H9 (cell line): ENCODE measurements around the gene SCLY. TPM values are rescaled to one million over a fixed set of nuclear protein-coding genes. Genes with fewer than 3 reads are reported as not detected.

Experiments
- DNase-seq: peaks from one replicate; pipeline ENCODE4 v3.0.0-alpha.2; 2017
- H2AFZ ChIP-seq: one replicate; pipeline ENCODE4 v1.6.1; 2013; ENCODE audit warnings: mild to moderate bottlenecking, low read length, control low read depth, moderate library complexity
- H2AK5ac ChIP-seq: 2 replicates; pipeline ENCODE4 v1.6.1; 2013; ENCODE audit warnings: low read length, control low read depth, mixed read lengths; ENCODE audit not compliant: insufficient read length
- H2BK120ac ChIP-seq: one replicate; pipeline ENCODE4 v1.6.1; 2013; ENCODE audit warnings: low read depth, mild to moderate bottlenecking, low read length, control low read depth, inconsistent platforms; ENCODE audit not compliant: poor library complexity, severe bottlenecking
- H2BK12ac ChIP-seq: 2 replicates; pipeline ENCODE4 v1.6.1; 2013; ENCODE audit warnings: low read length, control low read depth, mixed read lengths, low read depth; ENCODE audit not compliant: insufficient read length
- H2BK15ac ChIP-seq: 2 replicates; pipeline ENCODE4 v1.6.1; 2013; ENCODE audit warnings: low read depth, low read length, control low read depth
- H2BK20ac ChIP-seq: one replicate; pipeline ENCODE4 v1.6.1; 2013; ENCODE audit warnings: low read depth, mild to moderate bottlenecking, low read length, control low read depth, inconsistent platforms; ENCODE audit not compliant: poor library complexity, severe bottlenecking
- H2BK5ac ChIP-seq: 2 replicates; pipeline ENCODE4 v1.6.1; 2013; ENCODE audit warnings: low read length, control low read depth, mixed read lengths; ENCODE audit not compliant: insufficient read length
- H3K14ac ChIP-seq: 2 replicates; pipeline ENCODE4 v1.6.1; 2013; ENCODE audit warnings: low read length, control low read depth; ENCODE audit not compliant: insufficient read depth
- H3K18ac ChIP-seq: 2 replicates; pipeline ENCODE4 v1.6.1; 2013; ENCODE audit warnings: low read depth, mild to moderate bottlenecking, mixed read lengths, low read length, control low read depth; ENCODE audit not compliant: insufficient read length
- H3K23ac ChIP-seq: 2 replicates; pipeline ENCODE4 v1.6.1; 2013; ENCODE audit warnings: low read length, control low read depth, mixed read lengths, low read depth; ENCODE audit not compliant: insufficient read length
- H3K23me2 ChIP-seq: 2 replicates; pipeline ENCODE4 v1.6.1; 2013; ENCODE audit warnings: low read depth, mild to moderate bottlenecking, mixed read lengths, low read length, control low read depth; ENCODE audit not compliant: insufficient read length, poor library complexity, severe bottlenecking
- H3K27ac ChIP-seq: 2 replicates; pipeline ENCODE4 v1.5.1; 2013; ENCODE audit warnings: low read length, control low read depth, mixed read lengths, low read depth; ENCODE audit not compliant: insufficient read length
- H3K27me3 ChIP-seq: 2 replicates; pipeline ENCODE4 v1.6.1; 2013; ENCODE audit warnings: low read length, control low read depth, inconsistent platforms; ENCODE audit not compliant: insufficient read depth
- H3K4ac ChIP-seq: 2 replicates; pipeline ENCODE4 v1.6.1; 2013; ENCODE audit warnings: low read depth, mild to moderate bottlenecking, control low read depth, inconsistent platforms, low read length, moderate library complexity
- H3K4me1 ChIP-seq: 2 replicates; pipeline ENCODE4 v1.6.1; 2013; ENCODE audit warnings: low read length, control low read depth, inconsistent platforms; ENCODE audit not compliant: insufficient read depth
- H3K4me2 ChIP-seq: 2 replicates; pipeline ENCODE4 v1.6.1; 2013; ENCODE audit warnings: low read length, control low read depth, mixed read lengths; ENCODE audit not compliant: insufficient read length, insufficient read depth
- H3K56ac ChIP-seq: 2 replicates; pipeline ENCODE4 v1.6.1; 2013; ENCODE audit warnings: low read depth, mild to moderate bottlenecking, mixed read lengths, low read length, control low read depth; ENCODE audit not compliant: insufficient read length
- H3K79me1 ChIP-seq: 2 replicates; pipeline ENCODE4 v1.6.1; 2013; ENCODE audit warnings: low read depth, mild to moderate bottlenecking, moderate library complexity, low read length, control low read depth, inconsistent platforms; ENCODE audit not compliant: insufficient read depth, poor library complexity, severe bottlenecking
- H3K79me2 ChIP-seq: 2 replicates; pipeline ENCODE4 v1.6.1; 2013; ENCODE audit warnings: low read length, control low read depth, inconsistent platforms; ENCODE audit not compliant: insufficient read depth
- H3K9ac ChIP-seq: 2 replicates; pipeline ENCODE4 v1.6.1; 2013; ENCODE audit warnings: low read length, control low read depth, mixed read lengths; ENCODE audit not compliant: insufficient read length; ENCODE audit errors: extremely low read depth
- H3K9me3 ChIP-seq: one replicate; pipeline ENCODE4 v1.6.1; 2013; ENCODE audit warnings: low read depth, low read length, inconsistent platforms; ENCODE audit not compliant: control insufficient read depth
- H3T11ph ChIP-seq: one replicate; pipeline ENCODE4 v1.6.1; 2013; ENCODE audit warnings: mild to moderate bottlenecking, low read length, control low read depth, inconsistent platforms
- H4K20me1 ChIP-seq: one replicate; pipeline ENCODE4 v1.6.1; 2013; ENCODE audit not compliant: control insufficient read depth, insufficient read length, insufficient read depth
- H4K5ac ChIP-seq: 2 replicates; pipeline ENCODE4 v1.6.1; 2013; ENCODE audit warnings: low read depth, mild to moderate bottlenecking, mixed read lengths, low read length, control low read depth; ENCODE audit not compliant: insufficient read length
- H4K8ac ChIP-seq: replicated peaks from 2 replicates; pipeline ENCODE4 v1.6.1; 2013; ENCODE audit warnings: low read length, control low read depth, mixed read lengths, low read depth; ENCODE audit not compliant: insufficient read length
- H4K91ac ChIP-seq: 2 replicates; pipeline ENCODE4 v1.6.1; 2013; ENCODE audit warnings: low read depth, mild to moderate bottlenecking, moderate library complexity, mixed read lengths, low read length, control low read depth; ENCODE audit not compliant: insufficient read length
- H3K27ac Mint-ChIP-seq, 3 experiments: 2 replicates in 2 of 3; 3 replicates in 1 of 3; pipeline ENCODE4 v1.8.0; 2020 to 2021; ENCODE audit warnings: mixed read lengths in 3 of 3, mild to moderate bottlenecking in 1 of 3, moderate library complexity in 1 of 3
- H3K27me3 Mint-ChIP-seq: 2 replicates; pipeline ENCODE4 v1.8.0; 2021; ENCODE audit warnings: low read depth, mild to moderate bottlenecking, moderate library complexity, mixed read lengths
- H3K36me3 Mint-ChIP-seq, 3 experiments: 2 replicates in 2 of 3; 3 replicates in 1 of 3; pipeline ENCODE4 v1.8.0; 2020 to 2021; ENCODE audit warnings: low read depth in 3 of 3, mixed read lengths in 3 of 3; ENCODE audit not compliant: insufficient read depth in 1 of 3
- H3K4me1 Mint-ChIP-seq, 2 experiments: 2 replicates each; pipeline ENCODE4 v1.8.0; 2020; ENCODE audit warnings: mixed read lengths in 2 of 2
- H3K4me3 Mint-ChIP-seq, 2 experiments: 2 replicates in 1 of 2; 3 replicates in 1 of 2; pipeline ENCODE4 v1.8.0; 2020 to 2021; ENCODE audit warnings: mild to moderate bottlenecking in 2 of 2, mixed read lengths in 2 of 2, moderate library complexity in 1 of 2
- H3K9me3 Mint-ChIP-seq, 2 experiments: 2 replicates in 1 of 2; 3 replicates in 1 of 2; pipeline ENCODE4 v1.8.0; 2020; ENCODE audit warnings: mild to moderate bottlenecking in 2 of 2, mixed read lengths in 2 of 2, moderate library complexity in 1 of 2
- WGBS: extraction: QIAGEN DNeasy Blood & Tissue Kit; methylation state at CpG from one replicate; pipeline ENCODE4 v1.1.7; 2013; ENCODE audit warnings: missing lambda C conversion rate, low lambda C conversion rate, mixed read lengths; ENCODE audit not compliant: insufficient read length; ENCODE audit errors: extremely low coverage; 5-methylcytosine and 5-hydroxymethylcytosine counted together
- total RNA-seq: library from RNA; stranded (reverse); gene quantifications from 2 replicates; pipeline ENCODE4 v1.2.1, GENCODE V29; 2021
- TF ChIP-seq, protein P1 (sequence below): fragments of 200-600 bp; sonication (generic); conservative IDR thresholded peaks from 3 replicates; pipeline ENCODE4 v1.8.0; 2021; ENCODE audit warnings: antibody characterized with exemption, mild to moderate bottlenecking

SCLY gene
- total RNA-seq, 1 experiment from 2014 or later: 55.3 TPM

DNA sequence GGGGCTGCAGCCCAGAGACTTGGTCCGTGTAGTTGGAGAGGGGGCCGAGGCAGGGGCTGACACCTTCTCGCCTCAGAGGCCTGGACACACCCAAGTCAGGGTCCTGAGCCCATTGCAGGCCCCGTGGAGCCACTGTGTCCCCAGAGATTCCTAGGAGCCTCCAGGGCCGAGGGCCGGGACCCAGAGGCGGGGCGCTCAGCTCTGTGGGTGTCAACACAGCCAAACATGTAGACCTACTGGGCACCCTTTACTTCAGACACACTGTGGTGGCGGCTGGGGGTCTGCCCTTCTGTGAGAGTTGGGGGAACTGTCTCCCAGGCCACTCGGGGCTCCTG lies 38.9 kb downstream of the SCLY start:
- Mint-ChIP-seq H3K27ac (no peak overlapping the region), H3K27me3 (no peaks in the 10 kb centered on the region; the same call in none of the 2 replicates), H3K4me1 (peaks cover 26 to 33% of the 10 kb centered on the region in 2 experiments), H3K36me3 (peaks cover 7 to 10% (median 9%) of the 10 kb centered on the region in 3 experiments; a peak in 6 of 7 replicates), H3K9me3 (no peaks in the 10 kb centered on the region), H3K4me3 (no peak overlapping the region)
- no peak overlapping the region for H2BK120ac ChIP-seq
- H2BK12ac ChIP-seq: no peak overlapping the region
- no peak overlapping the region for H3K14ac ChIP-seq
- no peaks in the 10 kb centered on the region for H3K23me2 ChIP-seq
- H3K4ac ChIP-seq: no peak overlapping the region
- H4K91ac ChIP-seq: no peak overlapping the region
- H3K4me1 ChIP-seq: peaks cover 3% of the 10 kb centered on the region; the same call in 1 of the 2 replicates
- no peak overlapping the region for H2BK15ac ChIP-seq
- H2BK5ac ChIP-seq: no peak overlapping the region
- H2AK5ac ChIP-seq: no peak overlapping the region
- no peak overlapping the region for H4K5ac ChIP-seq
- TF ChIP-seq, protein P1, sequence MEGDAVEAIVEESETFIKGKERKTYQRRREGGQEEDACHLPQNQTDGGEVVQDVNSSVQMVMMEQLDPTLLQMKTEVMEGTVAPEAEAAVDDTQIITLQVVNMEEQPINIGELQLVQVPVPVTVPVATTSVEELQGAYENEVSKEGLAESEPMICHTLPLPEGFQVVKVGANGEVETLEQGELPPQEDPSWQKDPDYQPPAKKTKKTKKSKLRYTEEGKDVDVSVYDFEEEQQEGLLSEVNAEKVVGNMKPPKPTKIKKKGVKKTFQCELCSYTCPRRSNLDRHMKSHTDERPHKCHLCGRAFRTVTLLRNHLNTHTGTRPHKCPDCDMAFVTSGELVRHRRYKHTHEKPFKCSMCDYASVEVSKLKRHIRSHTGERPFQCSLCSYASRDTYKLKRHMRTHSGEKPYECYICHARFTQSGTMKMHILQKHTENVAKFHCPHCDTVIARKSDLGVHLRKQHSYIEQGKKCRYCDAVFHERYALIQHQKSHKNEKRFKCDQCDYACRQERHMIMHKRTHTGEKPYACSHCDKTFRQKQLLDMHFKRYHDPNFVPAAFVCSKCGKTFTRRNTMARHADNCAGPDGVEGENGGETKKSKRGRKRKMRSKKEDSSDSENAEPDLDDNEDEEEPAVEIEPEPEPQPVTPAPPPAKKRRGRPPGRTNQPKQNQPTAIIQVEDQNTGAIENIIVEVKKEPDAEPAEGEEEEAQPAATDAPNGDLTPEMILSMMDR: no peak
- H3K79me2 ChIP-seq: no peaks in the 10 kb centered on the region
- no peak overlapping the region for H3K56ac ChIP-seq
- no peak for DNase-seq
- no peak overlapping the region for H4K8ac ChIP-seq
- H2BK20ac ChIP-seq: no peak overlapping the region
- H3K27ac ChIP-seq: no peak overlapping the region
- H3K79me1 ChIP-seq: no peaks in the 10 kb centered on the region
- no peak overlapping the region for H3K4me2 ChIP-seq
- WGBS: no CpG with 5 or more reads among the region's 10 CpGs
- H3T11ph ChIP-seq: no peak overlapping the region
- H3K9ac ChIP-seq: no peak overlapping the region
- H4K20me1 ChIP-seq: no peaks in the 10 kb centered on the region
- no peak overlapping the region for H2AFZ ChIP-seq
- no peak overlapping the region for H3K18ac ChIP-seq
- no peaks in the 10 kb centered on the region for H3K9me3 ChIP-seq
- no peaks in the 10 kb centered on the region for H3K27me3 ChIP-seq
- H3K23ac ChIP-seq: no peak overlapping the region
